Activated CD8-positive, alpha-beta T cell treated with anti-CD3 and anti-CD28 coated beads for 36 hours (primary cell): ENCODE results near the gene KLF15. TPM values are rescaled to one million over a fixed set of nuclear protein-coding genes. Genes with fewer than 3 reads are reported as not detected.

Source experiments
- ATAC-seq: fragments of 200-7000 bp; cut with Tn5 transposase; one replicate; pipeline ENCODE4 v1.10.0; 2021; ENCODE audit warnings: mild to moderate bottlenecking, moderate library complexity
- CTCF ChIA-PET: fragments of 350-600 bp; sonication (Branson Sonifier 250); formaldehyde crosslinking; loops from one replicate; lab custom pipeline; 2021; ENCODE audit warnings: antibody characterized with exemption; lab: Charles Lee
- POLR2A ChIA-PET: fragments of 350-600 bp; sonication (Branson Sonifier 250); formaldehyde crosslinking; loops from one replicate; lab custom pipeline; 2021; ENCODE audit warnings: antibody characterized with exemption; lab: Charles Lee
- DNase-seq: peaks from one replicate; pipeline ENCODE4 v3.0.0-alpha.2; 2020
- H3K27ac Mint-ChIP-seq: one replicate; pipeline ENCODE4 v1.8.0; 2021; ENCODE audit warnings: mild to moderate bottlenecking, mixed read lengths
- H3K27me3 Mint-ChIP-seq: one replicate; pipeline ENCODE4 v1.8.0; 2021; ENCODE audit warnings: mixed read lengths
- H3K36me3 Mint-ChIP-seq: one replicate; pipeline ENCODE4 v1.8.0; 2021; ENCODE audit warnings: low read depth, mixed read lengths
- H3K4me1 Mint-ChIP-seq: one replicate; pipeline ENCODE4 v1.8.0; 2021; ENCODE audit warnings: low read depth, mixed read lengths
- H3K4me3 Mint-ChIP-seq: one replicate; pipeline ENCODE4 v1.8.0; 2021; ENCODE audit warnings: mild to moderate bottlenecking, moderate library complexity, mixed read lengths
- H3K9me3 Mint-ChIP-seq: one replicate; pipeline ENCODE4 v1.8.0; 2021; ENCODE audit warnings: mixed read lengths
- CTCF ChIP-seq: fragments of 200-600 bp; IDR thresholded peaks from one replicate; pipeline ENCODE4 v1.8.0; 2022; ENCODE audit warnings: antibody characterized with exemption, mild to moderate bottlenecking
- intact Hi-C: fragments of 100-400 bp; cut with micrococcal nuclease; formaldehyde crosslinking; loops from one replicate; pipeline ENCODE4 v1.10.0; 2022
- total RNA-seq, 2 experiments: library from RNA; stranded (reverse); gene quantifications; one replicate each; pipeline ENCODE4 v1.2.3, GENCODE V29; 2021

KLF15 gene
- total RNA-seq, 2 experiments from 2014 or later = 0.11 TPM; not detected in 1

GRCh38 chr3:126294211-126294808, 62.9 kb downstream of the KLF15 start:
- no peaks in the 10 kb centered on the region for H3K36me3 Mint-ChIP-seq
- H3K9me3 Mint-ChIP-seq = peaks cover 2% of the 10 kb centered on the region
- ChIA-PET CTCF (no interaction called here), POLR2A (no interaction called here)
- TF ChIP-seq CTCF = no peak
- DNase-seq (no peak), ATAC-seq (no peak)
- no peak overlapping the region for H3K27ac Mint-ChIP-seq
- H3K27me3 Mint-ChIP-seq = peaks cover 20% of the 10 kb centered on the region
- no peaks in the 10 kb centered on the region for H3K4me1 Mint-ChIP-seq
- intact Hi-C loops = no loop called here
- H3K4me3 Mint-ChIP-seq = no peak overlapping the region

GRCh38 chr3:126293370-126294082, 63.7 kb downstream of the KLF15 start:
- no peak overlapping the region for H3K4me3 Mint-ChIP-seq
- intact Hi-C loops = no loop called here
- ChIA-PET POLR2A (interaction anchor here (0.6 kb wide), 1 partner anchor 27 kb away, joined by 3 read pairs; no protein-coding TSS in a partner anchor), CTCF (no interaction called here)
- no peaks in the 10 kb centered on the region for H3K4me1 Mint-ChIP-seq
- H3K27me3 Mint-ChIP-seq = peaks cover 24% of the 10 kb centered on the region
- no peak for TF ChIP-seq CTCF
- H3K9me3 Mint-ChIP-seq = peaks cover 2% of the 10 kb centered on the region
- DNase-seq = no peak
- H3K27ac Mint-ChIP-seq = no peak overlapping the region
- H3K36me3 Mint-ChIP-seq = no peaks in the 10 kb centered on the region
- no peak for ATAC-seq

Other genes starting within 250 kb of the KLF15 start
- gene ALDH1L1, start 176.8 kb downstream of the KLF15 start, total RNA-seq = not detected
- not detected for gene CFAP100, start 37.5 kb upstream of the KLF15 start, total RNA-seq
- 10 to 100 TPM; 27.8 to 29.8 TPM for gene ZXDC, start 118.5 kb upstream of the KLF15 start, total RNA-seq
- not detected for gene UROC1, start 160.4 kb upstream of the KLF15 start, total RNA-seq
- gene CHST13, start 166.7 kb upstream of the KLF15 start, total RNA-seq = not detected
- not detected for gene C3orf22, start 201.5 kb upstream of the KLF15 start, total RNA-seq